GM18502 (cell line): ENCODE data around the gene NBL1.
A peak's percentile ranks its signal among the peaks of the same experiment; 100 is the strongest.

Experiments
- ATAC-seq: cut with Tn5 transposase; IDR thresholded peaks from one replicate; pipeline ENCODE4 v1.9.1; 2021; ENCODE audit warnings: mild to moderate bottlenecking; ENCODE audit not compliant: unreplicated experiment, poor library complexity

The NBL1 gene

DNA sequence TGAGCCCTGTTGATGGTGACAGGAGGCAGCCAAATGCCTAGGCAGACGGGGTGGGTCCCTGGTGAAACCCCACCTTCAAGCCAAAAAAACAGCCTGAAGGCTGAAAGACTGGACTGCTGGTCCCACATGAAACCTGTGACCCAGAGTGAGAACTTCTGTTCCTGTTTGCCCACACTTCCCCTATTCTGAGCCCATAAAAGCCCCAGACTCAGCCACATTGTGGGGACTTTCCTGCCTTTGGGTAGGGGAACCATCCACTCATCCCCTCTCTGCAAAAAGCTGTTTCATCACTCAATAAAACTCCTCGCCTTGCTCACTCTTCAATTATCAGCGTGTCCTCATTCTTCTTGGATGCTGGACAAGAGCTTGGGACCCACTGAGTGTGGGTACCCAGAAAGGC, 45.7 kb downstream of the NBL1 start:
- no peak for ATAC-seq

GRCh38 chr1:19690342-19690741, 46.2 kb downstream of the NBL1 start:
- ATAC-seq = no peak

DNA sequence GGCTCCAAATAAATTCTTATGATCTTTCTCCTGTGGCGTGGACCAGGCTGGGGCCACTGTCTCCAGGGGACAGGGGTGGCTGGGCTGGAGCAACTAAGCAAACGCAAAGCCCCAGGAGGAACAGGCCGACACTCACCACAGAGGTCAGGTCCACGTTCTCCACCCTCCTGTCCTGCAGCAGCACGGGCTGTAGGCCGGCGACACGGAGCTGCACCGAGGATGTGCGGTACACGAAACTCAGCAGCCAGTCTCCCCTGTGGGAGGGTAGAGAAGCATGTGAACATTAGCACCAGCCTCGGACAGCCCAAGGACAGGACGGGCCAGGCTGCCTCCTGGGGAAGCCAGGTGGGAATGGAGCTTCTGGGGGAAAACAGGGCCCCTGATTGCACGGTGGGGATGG, 50.2 kb downstream of the NBL1 start:
- no peak for ATAC-seq

DNA sequence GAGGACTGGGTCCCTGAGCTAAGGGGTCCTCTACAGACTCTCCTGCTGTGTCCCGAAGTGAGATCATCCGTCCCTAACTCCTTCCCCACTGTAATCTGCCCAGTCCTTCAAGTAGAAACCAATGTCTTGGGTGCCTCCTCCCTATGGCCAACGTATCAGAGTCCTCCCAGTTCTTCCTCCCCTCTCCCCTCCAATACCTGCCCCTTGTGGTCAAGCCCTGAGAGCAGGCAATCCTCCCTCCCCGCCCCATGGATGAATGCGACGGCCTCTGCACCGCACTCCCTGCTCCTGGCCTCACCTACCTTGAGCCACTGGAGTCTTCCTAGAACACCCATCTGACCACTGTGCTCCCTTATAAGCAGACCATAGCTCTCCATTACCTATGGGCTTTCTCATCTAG, 51.7 kb downstream of the NBL1 start:
- ATAC-seq = no peak

GRCh38 chr1:19696820-19697219, 52.7 kb downstream of the NBL1 start:
- ATAC-seq = no peak

GRCh38 chr1:19698181-19698580, 54.1 kb downstream of the NBL1 start:
- ATAC-seq = peak; percentile 49

- ATAC-seq = no peak
Measured at GRCh38 chr1:19700079-19700777, 56.1 kb downstream of the NBL1 start.

- no peak for ATAC-seq
Measured at GRCh38 chr1:19703280-19703679, 59.2 kb downstream of the NBL1 start.

DNA sequence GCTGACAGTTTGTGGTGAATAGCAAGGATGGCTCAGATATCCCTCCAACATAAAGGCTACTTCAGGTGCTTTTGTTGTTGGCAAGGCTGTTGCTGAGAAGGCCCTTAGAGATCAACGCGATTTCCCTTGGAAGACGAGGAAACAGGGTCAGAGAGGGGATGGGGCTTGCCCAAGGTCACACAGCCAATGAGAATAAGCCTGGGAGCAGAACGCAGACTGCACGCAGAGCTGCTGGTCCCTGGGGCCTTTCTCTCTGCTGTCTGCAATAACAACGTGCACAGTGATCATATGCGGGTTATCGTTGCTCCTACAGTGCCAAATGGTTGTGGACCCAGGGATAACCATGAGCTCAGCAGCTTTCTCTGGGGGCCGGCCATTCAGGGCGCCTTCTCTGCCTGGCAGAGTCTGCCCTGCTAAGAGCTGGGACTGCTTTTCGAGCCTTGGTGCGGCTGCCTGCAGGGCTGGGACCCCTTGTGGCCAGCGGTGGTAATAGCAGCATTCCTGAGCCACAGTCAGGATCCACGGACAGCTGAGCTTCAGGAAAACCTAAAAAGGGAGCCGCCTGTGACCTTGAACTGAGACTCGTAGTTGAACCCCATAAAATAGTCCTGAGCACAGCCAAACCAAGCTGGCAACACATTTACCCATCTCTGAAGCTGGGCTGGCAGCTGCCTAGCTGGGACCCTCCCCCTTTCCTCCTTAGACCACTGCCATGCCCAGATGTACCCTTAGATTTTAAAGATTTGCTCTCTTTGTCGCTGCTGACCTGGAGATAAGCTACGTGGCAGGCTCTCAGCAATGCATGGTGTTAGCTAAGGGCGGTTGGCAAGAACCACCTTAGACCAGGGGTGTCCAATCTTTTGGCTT, 60.4 kb downstream of the NBL1 start:
- ATAC-seq = no peak

DNA sequence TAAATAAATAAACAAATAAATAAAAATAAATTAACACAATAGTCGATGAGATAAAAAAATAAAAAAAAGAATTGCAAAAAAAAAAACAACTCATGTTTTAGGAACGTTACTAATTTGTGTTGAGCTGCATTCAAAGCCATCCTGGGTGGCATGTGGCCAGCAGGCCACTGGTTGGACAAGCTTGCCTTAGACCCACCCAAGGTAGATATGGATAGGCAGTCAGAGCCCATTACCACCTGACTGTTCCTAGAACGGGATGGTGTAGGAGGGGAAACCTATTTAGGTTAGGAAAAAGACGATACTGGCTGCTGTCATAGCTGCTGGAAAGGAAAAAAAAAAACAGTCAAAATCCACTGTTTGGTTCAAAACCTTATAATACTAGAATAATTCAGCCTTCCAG, 61.4 kb downstream of the NBL1 start:
- no peak for ATAC-seq

- ATAC-seq = no peak
Measured at GRCh38 chr1:19706136-19706535, 62.0 kb downstream of the NBL1 start.
